Stomach (tissue), 4 donors: ENCODE results near the gene NUP42.

ENCODE experiments used
- CTCF ChIP-seq, 7 experiments: fragments of 450-650 bp in 4 of 7; fragments of 200-600 bp in 3 of 7; sonication (generic) in 3 of 7; IDR thresholded peaks; one replicate each; pipeline ENCODE4 v1.5.1; 2016 to 2019; ENCODE audit warnings: antibody characterized with exemption in 7 of 7, control low read depth in 2 of 7, mild to moderate bottlenecking in 1 of 7
- POLR2AphosphoS5 ChIP-seq, 3 donors: sonication (generic); formaldehyde crosslinking; IDR thresholded peaks; one replicate each; pipeline ENCODE4 v1.6.1; 2016; ENCODE audit warnings: antibody characterized with exemption in 3 of 3

GRCh38 chr7:23184709-23185359 lies 3.0 kb downstream of the NUP42 start:
- TF ChIP-seq CTCF (IDR thresholded peaks at IDR 0.05) (peak in 2 of 7 experiments; percentile 8 to 18), POLR2AphosphoS5 (IDR thresholded peaks at IDR 0.05) (no peak)
